GM19463 (cell line): ENCODE results near the gene CTBP2.
"Not testable (repeated sequence)": the region's sequence is repeated elsewhere in the genome, so short reads cannot be mapped to it uniquely, and the experiment has no call there.

ENCODE experiments used
- ATAC-seq: cut with Tn5 transposase; IDR thresholded peaks from one replicate; pipeline ENCODE4 v1.9.1; 2021; ENCODE audit warnings: mild to moderate bottlenecking, moderate library complexity; ENCODE audit not compliant: unreplicated experiment

CTBP2 gene

GRCh38 chr10:125067764-125068163, 92.6 kb downstream of the CTBP2 start:
- ATAC-seq, result no peak

GRCh38 chr10:125066764-125067450, 93.5 kb downstream of the CTBP2 start:
- ATAC-seq, result no peak

- ATAC-seq, result peak; percentile 94
Measured at GRCh38 chr10:125064681-125065492, 95.5 kb downstream of the CTBP2 start.

GRCh38 chr10:125063256-125063925, 97.0 kb downstream of the CTBP2 start:
- no peak for ATAC-seq

- ATAC-seq, result no peak
Measured at GRCh38 chr10:125062914-125063230, 97.5 kb downstream of the CTBP2 start.

- ATAC-seq, result no peak
Measured at GRCh38 chr10:125062227-125062913, 98.0 kb downstream of the CTBP2 start.

GRCh38 chr10:125061557-125062226, 98.7 kb downstream of the CTBP2 start:
- no peak for ATAC-seq

GRCh38 chr10:125060826-125061556, 99.4 kb downstream of the CTBP2 start:
- ATAC-seq, result no peak

- ATAC-seq, result no peak
Measured at GRCh38 chr10:125060482-125060825, 99.9 kb downstream of the CTBP2 start.

- no peak for ATAC-seq
Measured at GRCh38 chr10:125060026-125060425, 100.3 kb downstream of the CTBP2 start.

GRCh38 chr10:125059348-125059747, 101.0 kb downstream of the CTBP2 start:
- ATAC-seq, result not testable (repeated sequence)

- no peak for ATAC-seq
Measured at GRCh38 chr10:125057158-125058001, 103.0 kb downstream of the CTBP2 start.

GRCh38 chr10:125056161-125057132, 103.9 kb downstream of the CTBP2 start:
- ATAC-seq, result no peak

GRCh38 chr10:125055446-125055845, 104.9 kb downstream of the CTBP2 start:
- ATAC-seq, result no peak

- no peak for ATAC-seq
Measured at GRCh38 chr10:125054669-125055268, 105.6 kb downstream of the CTBP2 start.

GRCh38 chr10:125054216-125054615, 106.1 kb downstream of the CTBP2 start:
- no peak for ATAC-seq

GRCh38 chr10:125052146-125052545, 108.2 kb downstream of the CTBP2 start:
- no peak for ATAC-seq

GRCh38 chr10:125050383-125050782, 110.0 kb downstream of the CTBP2 start:
- ATAC-seq, result no peak
